HEK293 (cell line): ENCODE results near the gene PCBP4.

Experiments used
- CTCF ChIA-PET: fragments of 350-600 bp; formaldehyde crosslinking; extraction: SDS; loops from one replicate; lab custom pipeline; 2021; ENCODE audit warnings: antibody characterized with exemption; lab: Yijun Ruan, JAX
- POLR2A ChIA-PET: fragments of 300-600 bp; formaldehyde crosslinking; extraction: SDS; loops from one replicate; lab custom pipeline; 2020; ENCODE audit warnings: antibody characterized with exemption, inconsistent platforms; lab: Yijun Ruan, JAX
- H3K27ac ChIP-seq: fragments of 200-500 bp; sonication (Bioruptor generic); 2 replicates; pipeline ENCODE4 v1.5.1; 2014; ENCODE audit warnings: low read depth, low read length, control low read depth, inconsistent platforms; ENCODE audit errors: extremely low read depth
- H3K36me3 ChIP-seq, 2 experiments: fragments of 200-500 bp in 1 of 2; sonication (Bioruptor generic) in 1 of 2; 1 replicate in 1 of 2; 2 replicates in 1 of 2; pipeline ENCODE4 v1.5.1; 2014 to 2017; ENCODE audit warnings: inconsistent platforms in 2 of 2, low read length in 2 of 2; ENCODE audit not compliant: control insufficient read depth in 2 of 2, insufficient read depth in 1 of 2
- H3K4me1 ChIP-seq: fragments of 200-500 bp; sonication (Bioruptor generic); 2 replicates; pipeline ENCODE4 v1.5.1; 2014; ENCODE audit warnings: mild to moderate bottlenecking, low read length, inconsistent platforms; ENCODE audit not compliant: control insufficient read depth, insufficient read depth
- H3K4me3 ChIP-seq: 2 replicates; pipeline ENCODE4 v1.5.1; 2011; ENCODE audit warnings: low read depth, mild to moderate bottlenecking, control low read depth, low read length, moderate library complexity
- H3K9me3 ChIP-seq: fragments of 200-500 bp; sonication (Bioruptor generic); 2 replicates; pipeline ENCODE4 v1.5.1; 2014; ENCODE audit warnings: low read depth, low read length, inconsistent platforms; ENCODE audit not compliant: control insufficient read depth, insufficient read depth
- CTCF ChIP-seq: fragments of 450-650 bp; formaldehyde crosslinking; IDR thresholded peaks from 2 replicates; pipeline ENCODE4 v1.5.1; 2016; ENCODE audit warnings: missing biosample characterization, missing genetic modification characterization
- GLIS2 ChIP-seq: fragments of 450-650 bp; formaldehyde crosslinking; IDR thresholded peaks from 2 replicates; pipeline ENCODE4 v1.5.1; 2016; ENCODE audit warnings: missing biosample characterization, missing genetic modification characterization
- PATZ1 ChIP-seq: fragments of 450-650 bp; formaldehyde crosslinking; IDR thresholded peaks from 2 replicates; pipeline ENCODE4 v1.5.1; 2016; ENCODE audit warnings: missing biosample characterization, missing genetic modification characterization
- PRDM10 ChIP-seq: fragments of 450-650 bp; formaldehyde crosslinking; IDR thresholded peaks from 2 replicates; pipeline ENCODE4 v1.5.1; 2016; ENCODE audit warnings: missing biosample characterization, missing genetic modification characterization
- SCRT1 ChIP-seq: fragments of 450-650 bp; formaldehyde crosslinking; IDR thresholded peaks from 2 replicates; pipeline ENCODE4 v1.5.1; 2016; ENCODE audit warnings: missing biosample characterization, missing genetic modification characterization, borderline replicate concordance
- SCRT2 ChIP-seq: fragments of 450-650 bp; formaldehyde crosslinking; IDR thresholded peaks from 2 replicates; pipeline ENCODE4 v1.5.1; 2016; ENCODE audit warnings: missing biosample characterization, missing genetic modification characterization
- ZBTB10 ChIP-seq: fragments of 450-650 bp; formaldehyde crosslinking; IDR thresholded peaks from 2 replicates; pipeline ENCODE4 v1.5.1; 2016; ENCODE audit warnings: missing biosample characterization, missing genetic modification characterization
- ZBTB26 ChIP-seq: fragments of 450-650 bp; formaldehyde crosslinking; optimal IDR thresholded peaks from 2 replicates; pipeline ENCODE3; 2016; ENCODE audit warnings: missing biosample characterization, mild to moderate bottlenecking, missing genetic modification characterization
- ZEB2 ChIP-seq: fragments of 450-650 bp; formaldehyde crosslinking; IDR thresholded peaks from 2 replicates; pipeline ENCODE4 v1.5.1; 2016; ENCODE audit warnings: missing biosample characterization, missing genetic modification characterization
- ZFHX2 ChIP-seq: fragments of 450-650 bp; formaldehyde crosslinking; conservative IDR thresholded peaks from 2 replicates; pipeline ENCODE4 v1.5.1; 2016; ENCODE audit warnings: missing biosample characterization, missing genetic modification characterization
- ZIC2 ChIP-seq: fragments of 450-650 bp; formaldehyde crosslinking; IDR thresholded peaks from 2 replicates; pipeline ENCODE4 v1.5.1; 2016; ENCODE audit warnings: missing biosample characterization, missing genetic modification characterization
- ZNF133 ChIP-seq: fragments of 450-650 bp; formaldehyde crosslinking; IDR thresholded peaks from 2 replicates; pipeline ENCODE4 v1.5.1; 2016; ENCODE audit warnings: missing biosample characterization, missing genetic modification characterization
- ZNF280D ChIP-seq: fragments of 450-650 bp; formaldehyde crosslinking; IDR thresholded peaks from 2 replicates; pipeline ENCODE4 v1.5.1; 2016; ENCODE audit warnings: missing biosample characterization, missing genetic modification characterization
- ZNF341 ChIP-seq: fragments of 450-650 bp; formaldehyde crosslinking; IDR thresholded peaks from 2 replicates; pipeline ENCODE4; 2016; ENCODE audit warnings: low read depth, missing biosample characterization, missing genetic modification characterization
- ZNF416 ChIP-seq: fragments of 450-650 bp; formaldehyde crosslinking; IDR thresholded peaks from 2 replicates; pipeline ENCODE4 v1.5.1; 2016; ENCODE audit warnings: missing biosample characterization, missing genetic modification characterization
- ZNF629 ChIP-seq: fragments of 450-650 bp; formaldehyde crosslinking; IDR thresholded peaks from 2 replicates; pipeline ENCODE4 v1.5.1; 2017; ENCODE audit warnings: missing biosample characterization, missing genetic modification characterization
- ZNF654 ChIP-seq: fragments of 450-650 bp; formaldehyde crosslinking; IDR thresholded peaks from 2 replicates; pipeline ENCODE4 v1.5.1; 2016; ENCODE audit warnings: low read depth, missing biosample characterization, missing genetic modification characterization
- ZNF692 ChIP-seq: fragments of 450-650 bp; formaldehyde crosslinking; IDR thresholded peaks from 2 replicates; pipeline ENCODE4 v1.5.1; 2016; ENCODE audit warnings: missing biosample characterization, missing genetic modification characterization
- ZNF785 ChIP-seq: fragments of 450-650 bp; formaldehyde crosslinking; IDR thresholded peaks from 2 replicates; pipeline ENCODE4 v1.5.1; 2016; ENCODE audit warnings: missing biosample characterization, missing genetic modification characterization
- ZNF792 ChIP-seq: fragments of 450-650 bp; formaldehyde crosslinking; IDR thresholded peaks from 2 replicates; pipeline ENCODE4 v1.5.1; 2016; ENCODE audit warnings: missing biosample characterization, missing genetic modification characterization
- ZSCAN30 ChIP-seq: fragments of 450-650 bp; IDR thresholded peaks from 2 replicates; pipeline ENCODE4 v1.5.1; 2018; ENCODE audit warnings: missing biosample characterization, mild to moderate bottlenecking, missing genetic modification characterization, moderate library complexity

The PCBP4 gene

GRCh38 chr3:52001443-52001974 is 34.3 kb upstream of the PCBP4 start:
- ChIA-PET CTCF (interaction anchor here (0.6 to 5.8 kb wide), 35 partner anchors 9 to 589 kb away, joined by 3 to 62 read pairs (median 4); partner anchors contain the start of genes DUSP7 and POC1A), POLR2A (no interaction called here)
- H3K27ac ChIP-seq, result no peak overlapping the region
- no peak overlapping the region for H3K4me3 ChIP-seq
- H3K4me1 ChIP-seq, result no peaks in the 10 kb centered on the region
- no peaks in the 10 kb centered on the region for H3K36me3 ChIP-seq
- H3K9me3 ChIP-seq, result no peaks in the 10 kb centered on the region
- TF ChIP-seq ZSCAN30 (tag by site-specific recombination) (0 out of 2 replicates have a peak, but pooled peaks have one; percentile 33), ZBTB26 (tag by site-specific recombination) (peak; percentile 46), CTCF (tag by site-specific recombination) (peak; percentile 98), ZNF785 (tag by site-specific recombination) (no peak), ZFHX2 (tag by site-specific recombination) (peak; percentile 29), ZNF280D (tag by site-specific recombination) (no peak), PATZ1 (tag by site-specific recombination) (peak; percentile 70), ZBTB10 (tag by site-specific recombination) (peak; percentile 39; the same call in 1 of the 2 replicates), SCRT1 (tag by site-specific recombination) (peak; percentile 78), ZEB2 (tag by site-specific recombination) (peak; percentile 83), ZNF629 (0 out of 2 replicates have a peak, but pooled peaks have one; percentile 21), GLIS2 (tag by site-specific recombination) (peak; percentile 57), SCRT2 (tag by site-specific recombination) (peak; percentile 73), ZIC2 (peak; percentile 70), ZNF133 (tag by site-specific recombination) (no peak), ZNF654 (tag by site-specific recombination) (peak; percentile 75), PRDM10 (tag by site-specific recombination) (peak; percentile 65), ZNF692 (0 out of 2 replicates have a peak, but pooled peaks have one; percentile 28), ZNF792 (tag by site-specific recombination) (no peak), ZNF341 (tag by site-specific recombination) (peak; percentile 68), ZNF416 (tag by site-specific recombination) (no peak)
